ENCODE data around the gene SEMA3F.

GRCh38 chr3:50138266-50139200, 16.6 kb upstream of the SEMA3F start:
- TF ChIP-seq CTCF (IDR thresholded peaks at IDR 0.05; ENCODE audit: borderline replicate concordance, extremely low read depth, low read length, poor library complexity, severe bottlenecking): no peak
- no peak for TF ChIP-seq EZH2 (IDR thresholded peaks at IDR 0.05; ENCODE audit: borderline replicate concordance, low read depth, low read length, severe bottlenecking)

All from DND-41 (cell line).